GM12874 (cell line): ENCODE data around the gene LSR.

Source experiments
- TF ChIP-seq, protein P1 (sequence below): IDR thresholded peaks from 2 replicates; pipeline ENCODE4 v1.5.1; 2011; ENCODE audit warnings: low read depth, mild to moderate bottlenecking, control low read depth, low read length, moderate library complexity; ENCODE audit not compliant: insufficient read depth

The LSR gene

DNA sequence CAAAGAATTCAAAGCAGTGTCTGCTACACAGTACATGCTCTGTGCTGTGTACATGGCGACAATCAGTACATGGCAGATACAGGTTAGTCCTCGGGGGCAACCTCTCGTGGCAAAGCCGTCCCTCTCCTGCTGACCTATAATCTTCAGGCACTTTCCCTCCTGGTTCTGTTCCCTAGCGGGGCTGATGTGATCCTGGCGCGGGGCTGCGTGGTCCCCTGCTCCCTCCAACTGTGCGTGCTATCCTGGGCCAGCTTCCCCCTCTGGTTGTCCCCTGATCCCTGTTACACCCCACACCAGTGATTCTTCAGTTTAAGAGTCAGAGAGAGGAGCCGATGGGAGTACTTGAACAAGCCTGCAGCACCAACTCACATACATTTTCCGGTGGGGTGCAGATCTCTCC, 55.2 kb downstream of the LSR start:
- TF ChIP-seq, protein P1, sequence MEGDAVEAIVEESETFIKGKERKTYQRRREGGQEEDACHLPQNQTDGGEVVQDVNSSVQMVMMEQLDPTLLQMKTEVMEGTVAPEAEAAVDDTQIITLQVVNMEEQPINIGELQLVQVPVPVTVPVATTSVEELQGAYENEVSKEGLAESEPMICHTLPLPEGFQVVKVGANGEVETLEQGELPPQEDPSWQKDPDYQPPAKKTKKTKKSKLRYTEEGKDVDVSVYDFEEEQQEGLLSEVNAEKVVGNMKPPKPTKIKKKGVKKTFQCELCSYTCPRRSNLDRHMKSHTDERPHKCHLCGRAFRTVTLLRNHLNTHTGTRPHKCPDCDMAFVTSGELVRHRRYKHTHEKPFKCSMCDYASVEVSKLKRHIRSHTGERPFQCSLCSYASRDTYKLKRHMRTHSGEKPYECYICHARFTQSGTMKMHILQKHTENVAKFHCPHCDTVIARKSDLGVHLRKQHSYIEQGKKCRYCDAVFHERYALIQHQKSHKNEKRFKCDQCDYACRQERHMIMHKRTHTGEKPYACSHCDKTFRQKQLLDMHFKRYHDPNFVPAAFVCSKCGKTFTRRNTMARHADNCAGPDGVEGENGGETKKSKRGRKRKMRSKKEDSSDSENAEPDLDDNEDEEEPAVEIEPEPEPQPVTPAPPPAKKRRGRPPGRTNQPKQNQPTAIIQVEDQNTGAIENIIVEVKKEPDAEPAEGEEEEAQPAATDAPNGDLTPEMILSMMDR, result no peak

DNA sequence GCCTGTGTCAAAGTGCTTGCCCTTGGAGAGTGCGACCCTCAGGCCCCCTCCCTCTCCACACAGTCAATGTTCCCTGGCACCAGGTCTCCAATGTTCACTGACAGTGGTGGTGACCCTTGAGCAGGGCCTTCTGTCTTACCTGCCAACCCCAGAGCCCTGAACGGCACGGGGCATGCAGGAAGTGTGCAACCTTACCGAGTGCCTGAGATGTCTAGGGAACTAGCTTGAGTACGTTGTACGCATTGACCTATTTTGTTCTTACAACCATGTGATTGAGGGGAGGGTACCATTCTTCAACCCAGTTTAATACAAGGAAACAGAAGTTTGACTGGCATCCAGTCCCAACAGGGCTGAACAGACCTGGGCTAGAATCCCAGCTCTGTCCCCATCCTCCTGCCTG, 56.4 kb downstream of the LSR start:
- TF ChIP-seq, protein P1, result no peak

DNA sequence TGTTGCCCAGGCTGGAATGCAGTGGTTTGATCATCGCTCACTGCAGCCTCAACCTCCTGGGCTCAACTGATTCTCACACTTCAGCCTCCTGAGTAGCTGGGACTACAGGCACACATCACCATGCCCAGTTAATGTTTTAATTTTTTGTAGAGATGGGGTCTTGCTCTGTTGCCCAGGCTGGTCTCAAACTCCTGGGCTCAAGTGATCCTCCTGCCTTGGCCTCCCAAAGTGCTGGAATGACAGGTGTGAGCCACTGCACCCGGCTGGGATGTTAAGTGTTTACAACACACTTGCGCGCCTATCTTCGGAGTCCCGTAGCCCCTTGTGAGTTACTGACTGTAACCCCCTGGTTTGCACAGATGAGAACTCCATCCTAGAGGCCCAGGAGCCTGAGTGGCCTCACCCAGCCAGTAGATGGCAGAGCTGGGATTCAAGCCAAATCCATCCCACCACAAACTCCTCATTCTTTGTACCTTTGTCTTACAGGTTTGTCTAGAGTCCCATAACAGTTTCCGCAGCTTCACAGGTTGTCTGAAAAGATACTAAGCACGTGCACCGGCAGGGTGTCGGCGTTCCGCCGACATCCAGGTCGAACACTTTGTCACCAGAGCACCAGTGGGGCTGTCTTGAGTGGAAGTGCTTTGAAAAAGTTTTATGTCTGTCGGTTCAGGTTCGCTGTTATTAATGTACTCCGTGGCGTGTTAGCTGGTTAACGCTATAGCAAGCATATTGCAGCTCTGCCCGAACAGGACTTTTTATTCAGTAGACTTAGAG, 57.9 kb downstream of the LSR start:
- TF ChIP-seq, protein P1, result peak; percentile 60

DNA sequence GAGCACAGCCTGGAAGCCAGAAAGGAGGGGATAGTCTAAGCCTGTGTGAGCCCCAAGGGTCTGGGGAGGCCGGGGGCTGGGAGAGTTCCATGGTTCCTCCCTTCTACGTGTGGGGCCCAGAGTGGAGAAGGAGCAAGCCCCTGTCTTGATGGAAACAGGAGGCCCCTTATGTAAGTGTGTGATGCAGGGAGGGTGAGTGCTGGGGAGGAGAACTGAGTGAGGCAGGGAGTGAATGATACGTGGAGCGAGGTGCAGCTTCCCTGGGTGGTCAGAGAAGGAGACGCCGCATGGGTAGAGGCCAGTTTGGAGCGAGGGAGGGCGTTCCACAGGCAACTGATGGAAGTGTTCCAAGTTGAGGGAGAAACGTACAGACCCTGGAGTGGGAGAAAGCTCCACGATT, 59.1 kb downstream of the LSR start:
- TF ChIP-seq, protein P1, result no peak

DNA sequence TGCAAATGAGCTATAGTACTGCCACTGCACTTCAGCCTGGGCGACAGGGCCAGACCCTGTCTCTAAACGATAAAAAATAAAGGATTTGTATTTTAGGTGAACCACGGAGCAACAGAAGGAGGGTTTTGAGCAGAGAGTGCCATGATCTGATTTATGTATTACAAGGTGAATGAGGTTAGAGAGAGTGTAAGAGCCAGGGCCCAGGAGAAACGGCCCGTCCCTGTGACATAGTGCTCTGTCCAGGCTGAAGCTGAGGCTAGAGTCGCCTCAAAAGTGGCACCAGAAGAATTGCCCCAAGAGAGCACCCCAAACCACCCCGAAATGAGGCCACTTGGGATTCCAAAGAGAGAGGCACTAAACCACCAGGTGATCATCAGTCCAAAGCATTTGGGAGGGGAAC, 60.1 kb downstream of the LSR start:
- TF ChIP-seq, protein P1, result no peak

DNA sequence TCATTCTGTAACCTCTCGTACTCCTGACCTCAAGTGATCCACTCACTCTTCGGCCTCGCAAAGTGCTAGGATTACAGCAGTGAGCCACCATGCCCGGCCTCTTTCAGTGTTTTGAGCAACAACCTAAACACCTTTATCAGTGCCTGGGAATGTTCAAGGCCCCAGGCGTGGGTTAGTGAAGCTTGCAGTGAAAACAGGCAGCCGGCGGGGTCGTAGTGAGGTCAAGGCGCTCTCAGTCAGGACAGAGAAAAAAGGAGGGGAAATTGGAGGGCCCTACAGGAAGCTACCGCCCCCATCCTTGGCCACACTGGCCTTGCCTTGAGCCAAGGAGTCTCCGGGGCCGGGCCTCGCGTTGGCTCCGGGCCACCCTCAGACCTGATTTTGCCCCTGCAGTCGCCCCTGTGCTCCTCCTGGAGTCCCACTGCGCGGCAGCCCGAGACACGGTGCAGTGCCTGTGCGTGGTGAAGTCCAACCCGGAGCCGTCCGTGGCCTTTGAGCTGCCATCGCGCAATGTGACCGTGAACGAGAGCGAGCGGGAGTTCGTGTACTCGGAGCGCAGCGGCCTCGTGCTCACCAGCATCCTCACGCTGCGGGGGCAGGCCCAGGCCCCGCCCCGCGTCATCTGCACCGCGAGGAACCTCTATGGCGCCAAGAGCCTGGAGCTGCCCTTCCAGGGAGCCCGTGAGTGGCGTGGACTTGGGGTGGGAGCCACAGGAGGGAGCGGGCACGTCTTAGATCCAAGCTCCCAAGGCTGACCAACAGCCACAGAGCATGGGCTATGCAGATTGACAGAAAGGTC, 60.9 kb downstream of the LSR start:
- TF ChIP-seq, protein P1, result no peak

DNA sequence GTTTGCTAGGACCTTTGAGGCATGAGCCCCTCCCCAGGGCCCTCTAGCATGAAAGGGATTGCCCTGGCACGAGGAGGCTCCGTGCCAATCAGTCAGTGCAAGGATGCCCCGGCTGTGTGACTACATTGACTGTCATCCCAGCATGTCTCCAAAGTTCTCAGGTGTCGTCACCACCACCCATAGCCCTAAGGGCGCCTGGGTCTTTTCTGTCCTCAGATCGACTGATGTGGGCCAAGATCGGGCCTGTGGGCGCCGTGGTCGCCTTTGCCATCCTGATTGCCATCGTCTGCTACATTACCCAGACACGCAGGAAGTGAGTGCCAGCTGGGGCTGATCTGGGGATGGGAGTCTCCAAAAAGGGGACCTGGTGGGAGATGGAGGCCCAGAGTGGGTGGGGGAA, 61.5 kb downstream of the LSR start:
- TF ChIP-seq, protein P1, result no peak
